Ureter (tissue), 1 donor: Measurements from ENCODE around the gene ZNF227. TPM values are rescaled to one million over a fixed set of nuclear protein-coding genes. Genes with fewer than 3 reads are reported as not detected.
"Not testable (repeated sequence)": the region's sequence is repeated elsewhere in the genome, so short reads cannot be mapped to it uniquely, and the experiment has no call there.

Experiments used
- DNase-seq: peaks from one replicate; pipeline ENCODE4 v3.0.0-alpha.2; 2020; ENCODE audit warnings: low spot score
- total RNA-seq: library from RNA; stranded (reverse); gene quantifications from one replicate; pipeline ENCODE4 v1.2.4, GENCODE V29; 2023
- donor health status: DM: yes; HTN: yes; CAD: no.

ZNF227 gene
- total RNA-seq, 1 donor from 2014 or later: 22.4 TPM

- DNase-seq: not testable (repeated sequence)
These were observed 40.0 kb downstream of the ZNF227 start for GRCh38 chr19:44252332-44252731.

DNA sequence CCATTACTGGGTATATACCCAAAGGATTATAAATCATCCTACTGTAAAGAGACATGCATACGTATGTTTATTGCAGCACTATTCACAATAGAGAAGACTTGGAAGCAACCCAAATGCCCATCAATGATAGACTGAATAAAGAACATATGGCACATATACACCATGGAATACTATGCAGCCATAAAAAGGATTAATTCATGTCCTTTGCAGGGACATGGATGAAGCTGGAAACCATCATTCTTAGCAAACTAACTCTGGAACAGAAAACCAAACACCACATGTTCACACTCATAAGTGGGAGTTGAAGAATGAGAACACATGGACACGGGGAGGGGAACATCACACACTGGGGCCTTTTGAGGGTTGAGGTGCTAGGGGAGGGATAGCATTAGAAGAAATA is 41.1 kb downstream of the ZNF227 start:
- DNase-seq: not testable (repeated sequence)

GRCh38 chr19:44254496-44254895 is 42.2 kb downstream of the ZNF227 start:
- DNase-seq: no peak

DNA sequence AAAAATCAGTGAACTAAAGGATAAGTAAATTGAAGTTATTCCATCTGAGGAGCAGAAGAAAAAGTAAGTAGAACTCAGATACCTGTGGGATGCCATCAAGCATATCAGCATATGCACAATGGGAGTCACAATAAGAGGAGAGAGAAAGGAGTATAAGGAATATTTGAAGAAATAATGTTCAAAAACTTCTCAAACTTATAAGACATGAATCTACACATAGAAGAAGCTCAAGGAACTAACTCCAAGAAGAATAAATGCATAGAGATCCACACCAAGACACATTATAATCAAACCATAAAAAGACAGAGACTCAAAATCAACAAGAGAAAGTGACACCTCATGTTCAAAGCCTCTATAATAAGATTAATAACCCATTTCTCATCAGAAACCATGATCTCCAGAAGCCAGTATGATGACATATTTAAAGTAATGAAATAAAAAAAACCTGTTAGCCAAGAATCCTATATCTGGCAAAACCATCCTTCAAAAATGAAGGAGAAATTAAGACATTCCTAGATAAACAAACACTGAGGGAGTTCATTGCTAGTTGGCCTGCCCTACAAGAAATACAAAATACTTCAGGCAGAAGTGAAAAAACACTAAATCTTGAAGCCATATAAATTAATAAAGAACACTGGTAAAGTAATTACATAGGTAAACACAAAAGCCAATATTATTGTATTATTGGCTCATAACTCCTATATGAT is 43.5 kb downstream of the ZNF227 start:
- no peak for DNase-seq

- no peak for DNase-seq
These were observed 45.8 kb downstream of the ZNF227 start for GRCh38 chr19:44258136-44258535.

DNA sequence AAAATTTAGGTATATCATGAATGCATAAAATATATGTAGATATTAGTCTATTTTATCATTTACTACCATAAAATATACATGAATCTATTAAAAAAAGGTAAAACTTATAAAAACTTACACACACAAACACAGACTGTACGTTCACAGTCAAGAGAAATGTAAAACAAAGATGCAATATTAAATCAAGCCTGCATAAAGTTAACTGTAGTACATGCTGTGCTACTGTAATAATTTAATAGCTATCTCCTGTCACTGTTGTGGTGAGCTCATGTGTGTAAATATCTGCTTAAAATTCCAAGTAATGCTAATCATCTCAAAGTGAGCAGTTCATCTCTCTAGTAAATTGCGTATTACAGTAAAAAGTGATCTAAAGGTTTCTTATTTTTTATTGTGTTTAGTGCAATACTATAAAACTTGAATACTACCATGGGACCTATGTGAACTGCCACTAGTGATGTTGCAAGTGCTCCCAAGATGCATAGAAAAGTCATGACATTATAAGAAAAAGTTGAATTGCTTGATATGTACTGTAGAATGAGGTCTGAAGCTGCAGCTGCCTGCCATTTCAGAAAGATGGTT is 46.6 kb downstream of the ZNF227 start:
- DNase-seq: no peak

DNA sequence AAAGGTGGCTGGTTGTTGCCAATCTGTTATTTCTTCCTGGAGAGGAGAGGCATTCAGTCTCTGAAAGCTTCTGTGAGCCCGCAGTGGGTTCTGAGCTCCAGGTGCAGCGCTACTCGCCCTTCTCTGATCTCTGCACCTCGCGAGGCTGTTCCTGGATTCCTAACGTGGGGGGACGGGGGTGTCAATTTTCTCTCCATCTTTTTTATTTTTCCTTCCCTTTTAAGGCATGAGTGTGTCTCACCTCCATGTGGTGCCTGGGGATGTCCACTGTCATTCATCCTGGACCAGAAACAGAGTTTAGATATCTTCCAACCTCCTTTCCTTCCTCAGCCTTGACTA is 48.0 kb downstream of the ZNF227 start:
- DNase-seq: no peak

GRCh38 chr19:44260695-44261446 is 48.5 kb downstream of the ZNF227 start:
- no peak for DNase-seq

- DNase-seq: no peak
These were observed 65.0 kb downstream of the ZNF227 start for GRCh38 chr19:44277331-44277730.

GRCh38 chr19:44278181-44278690 is 65.9 kb downstream of the ZNF227 start:
- no peak for DNase-seq

GRCh38 chr19:44280916-44281315 is 68.6 kb downstream of the ZNF227 start:
- no peak for DNase-seq

DNA sequence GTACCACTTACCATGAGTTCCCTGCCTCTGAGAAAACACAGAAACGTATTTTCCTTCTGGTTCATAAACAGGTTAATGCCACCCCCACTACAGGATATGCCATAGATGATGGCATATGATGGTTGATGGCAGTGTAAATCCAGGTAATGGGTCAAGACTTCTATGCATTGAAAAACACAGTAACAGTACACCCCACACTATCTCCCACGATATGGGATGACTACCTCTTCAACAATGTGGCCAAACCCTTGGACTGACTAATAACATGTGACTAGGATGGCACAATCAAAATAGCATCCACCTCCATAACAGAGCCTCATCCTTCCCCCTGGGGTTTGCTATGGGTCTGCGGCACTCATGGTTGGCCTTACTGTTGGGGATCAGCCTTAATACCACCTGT is 70.5 kb downstream of the ZNF227 start:
- DNase-seq: no peak

DNA sequence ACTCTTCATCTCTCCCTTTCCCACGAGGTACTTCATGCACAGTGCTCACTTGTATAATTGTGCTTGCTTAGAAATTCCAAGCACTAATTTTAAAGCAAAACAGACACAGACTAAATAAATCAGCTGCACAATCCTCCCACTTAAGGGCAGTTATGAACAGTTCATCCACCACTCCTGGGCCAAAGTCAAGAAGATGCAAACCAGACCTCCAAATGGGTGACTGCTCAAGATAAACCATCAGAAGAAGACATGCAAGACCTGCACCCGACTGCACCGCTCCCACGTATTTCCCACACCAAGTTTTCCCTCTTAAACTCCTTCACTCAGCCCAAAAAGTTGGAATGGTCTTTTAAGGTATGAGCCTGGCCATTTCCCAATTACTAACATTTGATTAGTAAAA is 72.6 kb downstream of the ZNF227 start:
- no peak for DNase-seq

Other genes with a start within 250 kb of the ZNF227 start
- 9.1 TPM for gene ZNF155, start 228.3 kb upstream of the ZNF227 start, total RNA-seq
- 8.8 TPM for gene ZNF230, start 209.6 kb upstream of the ZNF227 start, total RNA-seq
- 4.9 TPM for gene ZNF222, start 187.2 kb upstream of the ZNF227 start, total RNA-seq
- gene ZNF223, start 160.5 kb upstream of the ZNF227 start, total RNA-seq: 16.9 TPM
- 2.0 TPM for gene ZNF284, start 140.4 kb upstream of the ZNF227 start, total RNA-seq
- gene ZNF224, start 118.2 kb upstream of the ZNF227 start, total RNA-seq: 32.6 TPM
- 5.1 TPM for gene ZNF225, start 99.1 kb upstream of the ZNF227 start, total RNA-seq
- 16.1 TPM for gene ZNF234, start 71.0 kb upstream of the ZNF227 start, total RNA-seq
- gene ZNF226, start 47.4 kb upstream of the ZNF227 start, total RNA-seq: 30.8 TPM
- gene ZNF233, start 47.4 kb downstream of the ZNF227 start, total RNA-seq: 2.5 TPM
- 8.4 TPM for gene ZNF235, start 92.5 kb downstream of the ZNF227 start, total RNA-seq
- gene ZNF112, start 144.1 kb downstream of the ZNF227 start, total RNA-seq: 8.7 TPM
- gene ZNF285, start 189.1 kb downstream of the ZNF227 start, total RNA-seq: 6.6 TPM
- gene ZNF229, start 235.9 kb downstream of the ZNF227 start, total RNA-seq: 7.7 TPM